ENCODE measurements around the gene TTLL1. TPM values are rescaled to one million over a fixed set of nuclear protein-coding genes. Genes with fewer than 3 reads are reported as not detected.

The TTLL1 gene
- total and polyA plus RNA-seq, 2 donors (not counting 1 experiment from before 2014, with no cell fraction given) = 15.7 to 15.8 TPM

- TF ChIP-seq CTCF (conservative IDR thresholded peaks at IDR 0.05 in 1 of 2, IDR thresholded peaks at IDR 0.05 in 1 of 2; ENCODE audit: low read depth in 1 of 2, low read length in 2 of 2) = no peak
- TF ChIP-seq EZH2 (IDR thresholded peaks at IDR 0.05; ENCODE audit: low read length, missing control alignments) = no peak
- H3K4me2 ChIP-seq (ENCODE audit: extremely low read depth, insufficient read depth, low read length) = no peak overlapping the region
These were observed 29.8 kb upstream of the TTLL1 start for GRCh38 chr22:43118953-43119458.

GRCh38 chr22:43118024-43118849, 29.0 kb upstream of the TTLL1 start:
- Histone ChIP-seq H3K79me2 (ENCODE audit: control insufficient read depth, insufficient read depth, low read length) (no peaks in the 10 kb centered on the region), H3K27me3 (ENCODE audit: control insufficient read depth, insufficient read depth, low read length) (peaks cover 6% of the 10 kb centered on the region), H3K4me1 (ENCODE audit: control insufficient read depth, extremely low read depth, insufficient read depth, low read length) (no peaks in the 10 kb centered on the region), H3K9me3 (ENCODE audit: control insufficient read depth, insufficient read depth, low read depth, low read length) (no peaks in the 10 kb centered on the region), H3K36me3 (ENCODE audit: control insufficient read depth, insufficient read depth, low read length) (no peaks in the 10 kb centered on the region), H3K27ac (ENCODE audit: insufficient read depth, low read length) (no peak overlapping the region), H3K4me2 (ENCODE audit: extremely low read depth, insufficient read depth, low read length) (no peak overlapping the region), H3K4me3 (replicated peaks in 1 of 4; ENCODE audit: control extremely low read depth in 1 of 4, insufficient read depth in 1 of 4, low read depth in 3 of 4, low read length in 4 of 4) (no peak overlapping the region), H4K20me1 (ENCODE audit: control insufficient read depth, extremely low read depth, insufficient read depth, low read length) (no peaks in the 10 kb centered on the region), H2AFZ (ENCODE audit: low read length) (no peak overlapping the region), H3K9ac (ENCODE audit: insufficient read depth, low read length) (no peak overlapping the region)
- no peak for DNase-seq (ENCODE audit: low read depth in 2 of 2)
- no peak for TF ChIP-seq EZH2 (IDR thresholded peaks at IDR 0.05; ENCODE audit: low read length, missing control alignments)
- TF ChIP-seq CTCF (conservative IDR thresholded peaks at IDR 0.05 in 1 of 2, IDR thresholded peaks at IDR 0.05 in 1 of 2; ENCODE audit: low read depth in 1 of 2, low read length in 2 of 2) = no peak

More at GRCh38 chr22:43118953-43119458, 29.8 kb upstream of the TTLL1 start:
- H3K4me1 ChIP-seq (ENCODE audit: control insufficient read depth, extremely low read depth, insufficient read depth, low read length) = no peaks in the 10 kb centered on the region
- DNase-seq (ENCODE audit: low read depth in 2 of 2) = no peak
- H2AFZ ChIP-seq (ENCODE audit: low read length) = no peak overlapping the region
- no peaks in the 10 kb centered on the region for H3K9me3 ChIP-seq (ENCODE audit: control insufficient read depth, insufficient read depth, low read depth, low read length)
- H4K20me1 ChIP-seq (ENCODE audit: control insufficient read depth, extremely low read depth, insufficient read depth, low read length) = no peaks in the 10 kb centered on the region
- H3K36me3 ChIP-seq (ENCODE audit: control insufficient read depth, insufficient read depth, low read length) = no peaks in the 10 kb centered on the region
- peaks cover 3% of the 10 kb centered on the region for H3K27me3 ChIP-seq (ENCODE audit: control insufficient read depth, insufficient read depth, low read length)
- no peak overlapping the region for H3K4me3 ChIP-seq (replicated peaks in 1 of 4; ENCODE audit: control extremely low read depth in 1 of 4, insufficient read depth in 1 of 4, low read depth in 3 of 4, low read length in 4 of 4)
- no peaks in the 10 kb centered on the region for H3K79me2 ChIP-seq (ENCODE audit: control insufficient read depth, insufficient read depth, low read length)
- no peak overlapping the region for H3K9ac ChIP-seq (ENCODE audit: insufficient read depth, low read length)
- H3K27ac ChIP-seq (ENCODE audit: insufficient read depth, low read length) = no peak overlapping the region

- H3K79me2 ChIP-seq (ENCODE audit: control insufficient read depth, insufficient read depth, low read length) = no peaks in the 10 kb centered on the region
- H3K9me3 ChIP-seq (ENCODE audit: control insufficient read depth, insufficient read depth, low read depth, low read length) = no peaks in the 10 kb centered on the region
- no peaks in the 10 kb centered on the region for H3K36me3 ChIP-seq (ENCODE audit: control insufficient read depth, insufficient read depth, low read length)
- peaks cover 9% of the 10 kb centered on the region for H3K27me3 ChIP-seq (ENCODE audit: control insufficient read depth, insufficient read depth, low read length)
- H4K20me1 ChIP-seq (ENCODE audit: control insufficient read depth, extremely low read depth, insufficient read depth, low read length) = no peaks in the 10 kb centered on the region
- no peak overlapping the region for H3K9ac ChIP-seq (ENCODE audit: insufficient read depth, low read length)
- H2AFZ ChIP-seq (ENCODE audit: low read length) = no peak overlapping the region
- H3K4me2 ChIP-seq (ENCODE audit: extremely low read depth, insufficient read depth, low read length) = no peak overlapping the region
- no peak overlapping the region for H3K27ac ChIP-seq (ENCODE audit: insufficient read depth, low read length)
- TF ChIP-seq CTCF (conservative IDR thresholded peaks at IDR 0.05 in 1 of 2, IDR thresholded peaks at IDR 0.05 in 1 of 2; ENCODE audit: low read depth in 1 of 2, low read length in 2 of 2) (no peak), EZH2 (IDR thresholded peaks at IDR 0.05; ENCODE audit: low read length, missing control alignments) (no peak)
- no peaks in the 10 kb centered on the region for H3K4me1 ChIP-seq (ENCODE audit: control insufficient read depth, extremely low read depth, insufficient read depth, low read length)
- no peak overlapping the region for H3K4me3 ChIP-seq (replicated peaks in 1 of 4; ENCODE audit: control extremely low read depth in 1 of 4, insufficient read depth in 1 of 4, low read depth in 3 of 4, low read length in 4 of 4)
- DNase-seq (ENCODE audit: low read depth in 2 of 2) = no peak
These were observed 27.7 kb upstream of the TTLL1 start for GRCh38 chr22:43116932-43117331.

Measured in fibroblast of lung (primary cell).